ENCODE measurements around the gene EARS2.
"Not testable (repeated sequence)": the region's sequence is repeated elsewhere in the genome, so short reads cannot be mapped to it uniquely, and the experiment has no call there.

EARS2 gene

GRCh38 chr16:23505671-23506605 is 51.2 kb downstream of the EARS2 start:
- no peak for DNase-seq (ENCODE audit: low spot score)

- no peak for DNase-seq (ENCODE audit: low spot score)
Observed at GRCh38 chr16:23505180-23505665, 51.9 kb downstream of the EARS2 start.

- peak; percentile 97 for DNase-seq (ENCODE audit: low spot score)
Observed at GRCh38 chr16:23504453-23505179, 52.5 kb downstream of the EARS2 start.

- DNase-seq (ENCODE audit: low spot score): no peak
Observed at GRCh38 chr16:23504076-23504452, 53.1 kb downstream of the EARS2 start.

- DNase-seq (ENCODE audit: low spot score): no peak
Observed at GRCh38 chr16:23502466-23502865, 54.7 kb downstream of the EARS2 start.

GRCh38 chr16:23501291-23501690 is 55.9 kb downstream of the EARS2 start:
- no peak for DNase-seq (ENCODE audit: low spot score)

GRCh38 chr16:23500862-23501225 is 56.3 kb downstream of the EARS2 start:
- no peak for DNase-seq (ENCODE audit: low spot score)

GRCh38 chr16:23500212-23500861 is 56.8 kb downstream of the EARS2 start:
- DNase-seq (ENCODE audit: low spot score): no peak

- DNase-seq (ENCODE audit: low spot score): no peak
Observed at GRCh38 chr16:23499801-23500200, 57.3 kb downstream of the EARS2 start.

GRCh38 chr16:23498863-23499262 is 58.3 kb downstream of the EARS2 start:
- no peak for DNase-seq (ENCODE audit: low spot score)

- DNase-seq (ENCODE audit: low spot score): no peak
Observed at GRCh38 chr16:23497543-23497868, 59.6 kb downstream of the EARS2 start.

- DNase-seq (ENCODE audit: low spot score): no peak
Observed at GRCh38 chr16:23496821-23497542, 60.2 kb downstream of the EARS2 start.

GRCh38 chr16:23495671-23496070 is 61.5 kb downstream of the EARS2 start:
- DNase-seq (ENCODE audit: low spot score): no peak

GRCh38 chr16:23494188-23494587 is 63.0 kb downstream of the EARS2 start:
- DNase-seq (ENCODE audit: low spot score): no peak

GRCh38 chr16:23491490-23492391 is 65.4 kb downstream of the EARS2 start:
- no peak for DNase-seq (ENCODE audit: low spot score)

GRCh38 chr16:23486480-23486879 is 70.7 kb downstream of the EARS2 start:
- DNase-seq (ENCODE audit: low spot score): no peak

- no peak for DNase-seq (ENCODE audit: low spot score)
Observed at GRCh38 chr16:23485841-23486240, 71.3 kb downstream of the EARS2 start.

- DNase-seq (ENCODE audit: low spot score): no peak
Observed at GRCh38 chr16:23485257-23485614, 71.9 kb downstream of the EARS2 start.

- DNase-seq (ENCODE audit: low spot score): no peak
Observed at GRCh38 chr16:23484510-23485256, 72.5 kb downstream of the EARS2 start.

GRCh38 chr16:23483492-23483891 is 73.7 kb downstream of the EARS2 start:
- DNase-seq (ENCODE audit: low spot score): not testable (repeated sequence)
